Fibroblast of lung (primary cell): ENCODE measurements around the gene PRKCA.

ENCODE experiments used
- CTCF ChIP-seq, 2 donors: IDR thresholded peaks in 1 of 2; conservative IDR thresholded peaks in 1 of 2; 1 replicate in 1 of 2; 2 replicates in 1 of 2; pipeline ENCODE4 v1.5.1; 2011 to 2012; ENCODE audit warnings: low read length in 2 of 2, control low read depth in 1 of 2, inconsistent platforms in 1 of 2, low read depth in 1 of 2, mild to moderate bottlenecking in 1 of 2
- EZH2 ChIP-seq: IDR thresholded peaks from 2 replicates; pipeline ENCODE4 v1.5.1; 2012; ENCODE audit warnings: low read length, control low read depth, mild to moderate bottlenecking; ENCODE audit errors: missing control alignments

- TF ChIP-seq CTCF (conservative IDR thresholded peaks at IDR 0.05 in 1 of 2, IDR thresholded peaks at IDR 0.05 in 1 of 2; ENCODE audit: low read depth in 1 of 2, low read length in 2 of 2) (no peak), EZH2 (no peak)
Measured at GRCh38 chr17:66677201-66677981, 375.0 kb downstream of the PRKCA start.
